Activated CD8-positive, alpha-beta memory T cell treated with anti-CD3 and anti-CD28 coated beads, Interleukin-2, amount 50 U/mL, for 24 hours (primary cell): ENCODE results near the gene SLC6A20.

ENCODE experiments used
- DNase-seq: peaks from one replicate; pipeline ENCODE4 v3.0.0-alpha.2; 2020; ENCODE audit errors: extremely low read depth

The SLC6A20 gene

GRCh38 chr3:45779746-45780735 is 16.3 kb downstream of the SLC6A20 start:
- no peak for DNase-seq

DNA sequence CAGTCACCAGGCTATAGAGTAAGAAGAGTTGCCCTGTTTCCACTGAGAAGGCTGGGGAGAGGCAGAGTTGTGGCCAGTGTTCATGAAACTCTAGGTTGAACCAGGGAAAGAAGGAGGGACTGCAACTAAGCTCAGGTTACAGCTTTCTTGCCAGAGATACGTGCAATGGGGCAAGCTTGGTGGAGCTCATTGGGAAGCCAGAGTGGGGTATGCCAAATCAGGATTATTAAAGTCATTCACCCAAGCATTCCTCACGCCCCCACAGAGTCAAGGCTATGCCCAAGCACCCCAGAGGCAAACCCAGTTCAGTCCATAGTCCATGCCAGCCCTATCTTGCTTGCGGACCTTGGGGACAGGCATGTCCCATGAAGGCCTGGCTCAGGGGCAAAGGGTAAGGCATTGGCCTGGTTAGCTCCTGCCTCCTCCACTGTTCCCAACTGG is 17.6 kb downstream of the SLC6A20 start:
- DNase-seq, result no peak

GRCh38 chr3:45777746-45778386 is 18.5 kb downstream of the SLC6A20 start:
- no peak for DNase-seq

DNA sequence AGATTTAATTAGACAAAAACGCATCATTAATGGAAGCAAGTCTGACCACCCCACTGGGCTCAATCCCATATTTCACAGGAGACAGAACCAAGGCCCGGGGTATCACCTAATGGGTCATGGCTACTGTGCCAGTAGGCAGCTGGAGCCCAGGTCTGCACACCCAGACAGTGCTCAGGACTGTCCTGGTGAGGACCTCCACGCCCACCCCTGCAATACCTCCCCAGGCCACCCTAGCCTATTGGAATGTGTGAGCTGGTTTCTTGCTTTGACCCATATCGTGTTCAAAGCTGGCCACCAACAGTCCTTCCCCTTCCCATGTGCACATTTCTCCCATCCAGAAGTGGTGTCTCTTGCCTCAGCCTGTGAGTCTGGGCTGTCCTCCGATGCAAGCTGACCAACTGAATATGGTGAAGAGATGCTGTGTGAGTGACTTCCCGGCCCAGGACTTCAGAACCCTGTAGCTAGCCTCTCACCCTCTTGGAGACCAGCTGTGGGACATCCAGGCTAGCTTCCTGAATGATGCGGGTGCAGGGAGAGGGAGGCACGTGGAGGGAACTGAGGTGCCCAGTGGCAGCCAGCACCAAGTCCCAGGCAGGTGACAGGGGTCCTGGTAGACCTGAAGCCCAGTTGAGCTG is 19.1 kb downstream of the SLC6A20 start:
- no peak for DNase-seq

DNA sequence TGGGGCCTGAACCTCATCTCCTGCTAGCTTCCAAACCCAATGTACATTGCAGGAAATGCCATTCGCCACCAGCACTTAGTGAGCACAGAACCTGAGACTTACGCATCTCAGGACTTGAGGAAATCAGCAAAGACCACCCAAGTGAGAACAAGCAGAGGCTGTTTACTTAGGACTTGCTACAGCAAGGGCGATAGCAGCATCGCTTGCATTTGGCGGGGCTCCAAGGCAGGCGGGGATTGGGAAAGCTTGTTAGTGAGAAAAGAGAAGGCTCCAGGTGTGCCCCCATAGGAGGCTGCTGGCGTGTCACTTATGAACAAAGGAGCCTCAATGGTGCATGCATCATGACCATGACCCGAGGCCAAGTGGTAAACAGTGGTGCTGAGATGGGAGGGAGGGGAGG is 19.7 kb downstream of the SLC6A20 start:
- no peak for DNase-seq

GRCh38 chr3:45776301-45776595 is 20.1 kb downstream of the SLC6A20 start:
- DNase-seq, result no peak

DNA sequence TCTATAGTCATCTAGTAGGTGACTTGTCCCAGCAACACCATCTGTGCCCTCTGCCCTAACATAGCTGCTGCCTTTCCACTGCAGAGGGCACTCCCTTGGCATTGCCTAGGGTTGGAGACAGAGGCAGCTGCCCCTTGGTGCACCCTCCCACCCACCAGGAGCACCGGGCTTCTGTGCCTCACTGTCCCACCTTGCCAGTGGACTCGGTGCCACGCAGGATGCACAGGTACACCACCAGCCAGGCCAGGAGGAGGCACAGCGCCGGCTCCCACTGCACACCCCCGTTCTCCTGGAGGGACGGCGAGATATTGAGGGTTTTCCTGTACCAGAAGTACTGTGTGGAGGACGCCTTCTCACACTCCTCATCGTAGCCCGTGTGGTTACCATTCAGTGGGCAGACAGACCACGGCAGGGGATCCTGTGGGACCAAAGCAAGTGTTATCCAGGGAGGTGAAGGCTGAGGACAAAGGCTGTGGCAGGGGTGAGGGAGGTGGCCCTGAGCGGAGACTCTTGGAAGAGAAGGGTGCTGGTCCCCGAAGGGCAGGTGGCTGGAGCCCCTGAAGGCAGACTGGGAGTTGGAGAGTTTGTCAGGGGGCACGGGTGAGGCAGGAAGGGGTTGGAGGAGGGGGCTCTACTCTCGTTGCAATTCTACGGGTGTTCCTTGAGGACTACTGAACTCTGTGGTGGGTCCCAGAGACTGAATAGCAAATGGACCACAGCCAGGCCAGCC is 20.6 kb downstream of the SLC6A20 start:
- DNase-seq, result no peak

GRCh38 chr3:45774581-45775521 is 21.5 kb downstream of the SLC6A20 start:
- no peak for DNase-seq

GRCh38 chr3:45773714-45774449 is 22.5 kb downstream of the SLC6A20 start:
- DNase-seq, result no peak

GRCh38 chr3:45773072-45773471 is 23.3 kb downstream of the SLC6A20 start:
- no peak for DNase-seq

DNA sequence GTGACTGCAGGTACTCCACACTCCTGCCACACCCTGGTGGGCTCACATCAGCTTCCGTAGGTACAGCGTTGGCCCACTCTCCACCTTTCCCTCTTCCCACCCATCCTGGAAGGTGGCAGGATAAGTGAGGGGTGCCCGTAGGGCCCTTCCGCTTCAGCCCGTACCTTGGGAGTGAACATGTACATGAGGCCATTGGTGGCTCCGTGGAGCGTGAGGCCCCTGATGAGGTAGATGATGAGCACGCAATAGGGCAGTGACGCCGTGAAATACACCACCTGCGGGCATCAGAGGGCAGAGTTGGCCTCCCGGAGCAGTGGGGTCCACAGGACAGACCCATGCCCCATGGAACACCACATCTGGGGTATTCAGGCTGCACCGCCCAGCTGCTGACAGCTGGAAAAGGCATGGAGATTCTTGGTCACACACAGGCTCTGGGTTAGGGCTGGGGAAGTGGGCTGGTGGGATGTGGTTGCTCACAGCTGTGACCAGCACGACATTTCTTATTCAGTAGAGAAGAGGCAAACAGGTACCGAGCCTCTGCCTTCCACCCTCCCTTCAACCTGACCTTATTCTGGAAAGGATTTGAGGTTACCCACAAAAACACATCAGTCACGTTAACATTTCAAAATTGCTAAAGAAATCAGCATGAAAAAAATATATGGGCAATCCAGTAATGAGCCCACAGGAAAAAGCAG is 23.8 kb downstream of the SLC6A20 start:
- no peak for DNase-seq

DNA sequence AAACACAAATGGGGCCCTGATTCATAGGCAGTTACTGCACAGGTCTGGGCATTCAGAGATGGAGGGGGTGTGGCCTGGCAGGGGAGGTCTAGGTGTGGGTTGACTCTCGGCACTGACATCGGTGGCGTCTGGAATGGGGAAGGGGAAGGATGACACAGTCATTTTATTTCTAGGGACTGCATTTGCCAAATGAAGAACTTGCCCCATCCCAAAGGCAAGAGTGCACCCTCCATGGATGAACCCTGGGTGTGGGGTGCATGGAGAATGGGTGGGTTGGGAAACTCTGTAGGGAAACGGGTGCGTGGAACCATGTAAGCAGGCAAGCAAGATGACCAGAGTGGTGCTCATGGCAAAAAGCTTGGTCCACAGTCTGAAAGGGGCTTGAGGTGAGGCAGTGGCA is 24.5 kb downstream of the SLC6A20 start:
- no peak for DNase-seq

DNA sequence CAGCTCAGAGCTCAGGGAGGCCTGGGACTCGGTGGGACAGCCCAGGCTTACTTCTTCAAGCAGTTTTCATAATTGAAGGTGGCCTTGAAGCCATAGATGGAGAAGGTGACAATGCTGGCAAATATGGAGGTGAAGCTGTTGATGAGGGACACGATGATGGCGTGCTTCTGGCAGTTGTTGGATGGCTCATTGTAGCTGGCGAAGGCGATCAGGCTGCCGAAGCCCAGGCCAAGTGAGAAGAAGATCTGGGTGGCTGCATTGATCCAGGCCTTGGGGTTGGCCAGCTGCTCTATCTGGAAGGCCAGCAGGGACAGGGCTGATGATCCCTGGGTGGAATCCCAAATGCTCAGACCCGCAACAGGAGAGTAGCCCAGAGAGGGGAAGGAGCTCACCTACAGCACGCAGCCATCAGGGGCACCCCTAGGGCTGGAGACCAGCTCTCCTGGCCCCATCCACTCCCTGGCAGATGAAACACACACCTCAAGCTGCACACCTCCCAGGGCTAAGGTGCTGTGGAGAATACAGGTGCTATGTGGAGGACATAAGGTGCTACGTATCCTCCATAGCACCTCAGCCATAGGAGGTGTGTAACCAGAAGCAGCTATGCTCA is 25.1 kb downstream of the SLC6A20 start:
- no peak for DNase-seq

GRCh38 chr3:45765958-45766357 is 30.4 kb downstream of the SLC6A20 start:
- no peak for DNase-seq

DNA sequence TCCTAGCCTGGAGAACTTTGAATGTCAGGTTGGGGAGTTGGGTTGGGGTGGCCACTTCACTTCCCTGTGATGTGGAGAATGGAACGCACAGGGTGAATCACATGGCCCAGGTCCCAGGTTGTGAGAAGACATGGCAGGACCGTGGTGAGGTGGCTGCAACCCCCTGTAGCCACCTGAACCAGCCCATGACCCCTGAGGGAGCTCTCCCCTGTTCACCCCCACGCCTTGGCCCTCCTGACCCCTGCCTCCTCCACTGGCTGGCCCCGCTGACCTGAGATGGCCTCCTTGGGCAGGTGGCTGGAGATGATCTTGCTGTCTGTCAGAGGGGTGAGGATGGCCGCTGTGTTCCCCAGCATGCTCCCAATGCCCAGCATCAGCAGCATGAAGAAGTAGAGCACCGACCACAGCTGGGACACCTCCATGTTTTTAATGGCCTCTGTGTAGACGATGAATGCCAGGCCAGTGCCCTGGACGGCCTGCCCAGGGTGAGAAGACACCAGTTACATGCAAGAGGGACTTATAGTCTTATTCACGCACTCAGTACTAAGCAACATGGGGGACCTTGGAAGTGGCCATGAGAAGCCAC is 31.0 kb downstream of the SLC6A20 start:
- DNase-seq, result no peak

- DNase-seq, result no peak
These were observed 33.0 kb downstream of the SLC6A20 start for GRCh38 chr3:45763303-45763675.

DNA sequence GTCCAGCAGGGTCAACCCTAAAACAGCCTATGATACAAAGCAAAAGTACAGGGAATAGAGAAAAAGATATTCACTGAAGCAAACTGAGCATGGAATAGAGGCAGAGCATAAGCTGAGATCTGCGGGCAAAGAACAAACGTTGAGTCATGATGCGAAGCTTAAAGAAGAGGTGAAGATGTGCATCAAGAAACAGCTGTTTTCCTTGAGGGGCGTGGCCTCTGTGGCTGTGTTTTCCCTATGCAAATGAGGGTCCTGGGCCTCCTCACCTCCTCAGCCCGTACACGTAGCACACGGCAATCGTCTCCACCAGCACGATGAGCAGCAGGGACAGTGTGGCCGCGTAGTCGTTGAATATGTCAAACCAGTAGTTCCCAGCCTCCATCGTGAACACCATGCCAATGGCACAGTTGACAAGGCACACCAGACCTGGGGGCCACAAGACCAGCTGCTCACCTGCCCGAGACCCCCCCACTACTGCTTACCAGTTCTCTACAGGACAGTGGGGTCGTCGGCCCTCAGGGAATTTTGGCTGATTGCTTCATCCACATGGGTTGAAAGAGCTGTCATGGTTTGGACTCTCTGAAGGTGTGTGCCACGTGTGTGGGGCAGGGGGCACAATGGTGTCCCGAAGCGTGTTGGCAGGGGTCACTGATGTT is 33.6 kb downstream of the SLC6A20 start:
- DNase-seq, result no peak

GRCh38 chr3:45761831-45762230 is 34.5 kb downstream of the SLC6A20 start:
- no peak for DNase-seq
